Peyer's patch (tissue), 4 donors: ENCODE results near the gene NFS1.

ENCODE experiments used
- POLR2A ChIP-seq, 2 donors: fragments of 450-650 bp; IDR thresholded peaks; one replicate each; pipeline ENCODE4 v1.5.1; 2017; ENCODE audit warnings: antibody characterized with exemption in 2 of 2, mild to moderate bottlenecking in 2 of 2, moderate library complexity in 2 of 2
- TF ChIP-seq, protein P1 (sequence below), 6 experiments: fragments of 450-650 bp in 4 of 6; fragments of 200-600 bp in 2 of 6; sonication (generic) in 1 of 6; IDR thresholded peaks; one replicate each; pipeline ENCODE4 v1.5.1; 2017 to 2019; ENCODE audit warnings: antibody characterized with exemption in 6 of 6, mild to moderate bottlenecking in 3 of 6, moderate library complexity in 1 of 6

DNA sequence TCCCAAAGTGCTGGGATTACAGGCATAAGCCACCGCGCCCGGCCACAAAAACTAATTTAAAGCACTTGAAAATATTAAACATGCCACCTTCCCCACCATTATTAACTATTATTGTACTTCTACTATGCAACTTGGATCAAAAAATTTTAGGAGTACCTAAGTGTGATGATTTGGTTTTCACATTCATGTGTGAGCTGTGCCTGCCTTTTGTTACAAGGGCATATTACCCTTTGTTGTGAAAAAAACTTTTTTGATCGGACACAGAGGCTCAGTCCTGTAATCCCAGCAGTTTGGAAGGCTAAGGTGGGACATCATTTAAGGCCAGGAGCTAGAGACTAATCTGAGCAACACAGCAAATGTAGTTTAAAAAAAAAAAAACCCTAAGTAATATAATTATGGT is 17.2 kb upstream of the NFS1 start:
- TF ChIP-seq POLR2A (IDR thresholded peaks at IDR 0.05) = no peak
- TF ChIP-seq, protein P1, sequence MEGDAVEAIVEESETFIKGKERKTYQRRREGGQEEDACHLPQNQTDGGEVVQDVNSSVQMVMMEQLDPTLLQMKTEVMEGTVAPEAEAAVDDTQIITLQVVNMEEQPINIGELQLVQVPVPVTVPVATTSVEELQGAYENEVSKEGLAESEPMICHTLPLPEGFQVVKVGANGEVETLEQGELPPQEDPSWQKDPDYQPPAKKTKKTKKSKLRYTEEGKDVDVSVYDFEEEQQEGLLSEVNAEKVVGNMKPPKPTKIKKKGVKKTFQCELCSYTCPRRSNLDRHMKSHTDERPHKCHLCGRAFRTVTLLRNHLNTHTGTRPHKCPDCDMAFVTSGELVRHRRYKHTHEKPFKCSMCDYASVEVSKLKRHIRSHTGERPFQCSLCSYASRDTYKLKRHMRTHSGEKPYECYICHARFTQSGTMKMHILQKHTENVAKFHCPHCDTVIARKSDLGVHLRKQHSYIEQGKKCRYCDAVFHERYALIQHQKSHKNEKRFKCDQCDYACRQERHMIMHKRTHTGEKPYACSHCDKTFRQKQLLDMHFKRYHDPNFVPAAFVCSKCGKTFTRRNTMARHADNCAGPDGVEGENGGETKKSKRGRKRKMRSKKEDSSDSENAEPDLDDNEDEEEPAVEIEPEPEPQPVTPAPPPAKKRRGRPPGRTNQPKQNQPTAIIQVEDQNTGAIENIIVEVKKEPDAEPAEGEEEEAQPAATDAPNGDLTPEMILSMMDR (IDR thresholded peaks at IDR 0.05) = no peak
